GM21367 (cell line): Measurements from ENCODE around the gene RAMP1.
"Not testable (repeated sequence)": the region's sequence is repeated elsewhere in the genome, so short reads cannot be mapped to it uniquely, and the experiment has no call there.

Source experiments
- ATAC-seq: cut with Tn5 transposase; IDR thresholded peaks from one replicate; pipeline ENCODE4 v1.9.1; 2021; ENCODE audit not compliant: unreplicated experiment

The RAMP1 gene

GRCh38 chr2:237943395-237944094 is 84.1 kb downstream of the RAMP1 start:
- no peak for ATAC-seq

- no peak for ATAC-seq
Observed at GRCh38 chr2:237944302-237944701, 84.9 kb downstream of the RAMP1 start.

- no peak for ATAC-seq
Observed at GRCh38 chr2:237946423-237946822, 87.0 kb downstream of the RAMP1 start.

GRCh38 chr2:237951354-237951753 is 91.9 kb downstream of the RAMP1 start:
- ATAC-seq = not testable (repeated sequence)

- ATAC-seq = no peak
Observed at GRCh38 chr2:237951878-237952277, 92.5 kb downstream of the RAMP1 start.

- ATAC-seq = no peak
Observed at GRCh38 chr2:237952851-237953250, 93.4 kb downstream of the RAMP1 start.

- no peak for ATAC-seq
Observed at GRCh38 chr2:237955640-237956401, 96.4 kb downstream of the RAMP1 start.

- ATAC-seq = no peak
Observed at GRCh38 chr2:237956402-237956736, 96.9 kb downstream of the RAMP1 start.

- no peak for ATAC-seq
Observed at GRCh38 chr2:237961637-237962036, 102.2 kb downstream of the RAMP1 start.
